Activated T-cell treated with anti-CD3 and anti-CD28 coated beads, Interleukin-2, amount 50 U/mL, for 4 hours (primary cell): ENCODE results near the gene STIM1. TPM values are rescaled to one million over a fixed set of nuclear protein-coding genes. Genes with fewer than 3 reads are reported as not detected.
"Not testable (repeated sequence)": the region's sequence is repeated elsewhere in the genome, so short reads cannot be mapped to it uniquely, and the experiment has no call there.

Experiments
- ATAC-seq, 2 donors: fragments of 200-7000 bp; cut with Tn5 transposase; one replicate each; pipeline ENCODE4 v1.10.0; 2021
- DNase-seq: peaks from one replicate; pipeline ENCODE4 v3.0.0-alpha.2; 2020
- H3K27me3 Mint-ChIP-seq: one replicate; pipeline ENCODE4 v1.8.0; 2021; ENCODE audit warnings: low read depth, mixed read lengths
- H3K36me3 Mint-ChIP-seq: one replicate; pipeline ENCODE4 v1.8.0; 2022; ENCODE audit warnings: mixed read lengths; ENCODE audit not compliant: insufficient read depth
- H3K4me1 Mint-ChIP-seq: one replicate; pipeline ENCODE4 v1.8.0; 2021; ENCODE audit warnings: low read depth, mixed read lengths
- H3K4me3 Mint-ChIP-seq: one replicate; pipeline ENCODE4 v1.8.0; 2021; ENCODE audit warnings: mild to moderate bottlenecking, moderate library complexity, mixed read lengths
- H3K9me3 Mint-ChIP-seq: one replicate; pipeline ENCODE4 v1.8.0; 2021; ENCODE audit warnings: mixed read lengths
- total RNA-seq, 3 donors: library from RNA; stranded (reverse); gene quantifications; one replicate each; pipeline ENCODE4 v1.2.1, GENCODE V29; 2021

Gene STIM1
- total RNA-seq = 10 to 100 TPM; 35.6 to 42.5 (median 37.4) TPM

DNA sequence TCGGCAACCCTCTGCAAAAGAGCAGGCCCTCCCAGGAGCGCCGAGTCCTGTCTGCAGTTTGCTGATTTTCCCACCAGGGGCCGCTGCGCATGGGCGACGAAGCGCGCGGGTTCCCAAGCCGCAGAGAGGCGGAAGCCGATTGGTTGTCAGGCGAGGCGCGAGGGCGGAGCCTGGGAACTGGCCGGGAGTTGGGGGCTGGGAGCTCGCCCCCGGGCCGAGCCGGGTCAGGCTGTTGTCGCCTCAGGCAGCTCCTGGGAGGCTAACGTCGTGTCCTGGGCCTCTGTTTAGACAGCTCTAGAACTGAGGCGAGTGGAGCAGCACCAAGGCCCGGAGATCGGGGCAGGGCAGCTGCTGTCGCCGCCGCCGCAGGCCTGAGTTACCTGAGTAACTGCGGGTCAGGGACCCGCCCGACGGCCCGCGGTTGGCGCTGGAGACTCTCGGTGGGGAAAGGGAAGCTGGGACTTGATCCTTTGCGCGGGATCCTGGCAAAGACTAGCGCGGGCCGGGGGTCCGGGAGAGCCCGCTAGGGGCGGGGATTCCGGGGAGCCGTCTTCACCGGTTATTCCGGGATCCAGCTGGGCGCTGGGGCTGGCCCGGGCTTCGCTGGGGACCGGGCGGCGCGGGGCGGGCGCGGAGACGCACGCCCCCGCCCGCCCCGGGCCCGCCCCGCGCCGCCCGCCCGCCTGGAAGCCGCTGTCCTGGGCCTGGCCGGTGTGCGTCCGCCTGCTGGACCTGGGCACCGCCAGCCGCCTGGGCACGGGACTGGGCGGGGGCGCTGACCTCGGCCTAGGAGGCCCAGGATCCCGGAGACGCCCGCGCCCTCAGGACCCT lies at the start of gene STIM1:
STIM1 (plus strand) TSS at position 688 of the 831 bp plus-strand sequence. CDS start 607 bp downstream, outside the sequence.
- no peaks in the 10 kb centered on the region for H3K27me3 Mint-ChIP-seq
- ATAC-seq (peak; percentile 81 to 82), DNase-seq (peak; percentile 98)
- H3K4me1 Mint-ChIP-seq = peaks cover 60% of the 10 kb centered on the region
- H3K36me3 Mint-ChIP-seq = no peaks in the 10 kb centered on the region
- no peaks in the 10 kb centered on the region for H3K9me3 Mint-ChIP-seq
- peak within 1 kb of the TSS; percentile 97 for H3K4me3 Mint-ChIP-seq

DNA sequence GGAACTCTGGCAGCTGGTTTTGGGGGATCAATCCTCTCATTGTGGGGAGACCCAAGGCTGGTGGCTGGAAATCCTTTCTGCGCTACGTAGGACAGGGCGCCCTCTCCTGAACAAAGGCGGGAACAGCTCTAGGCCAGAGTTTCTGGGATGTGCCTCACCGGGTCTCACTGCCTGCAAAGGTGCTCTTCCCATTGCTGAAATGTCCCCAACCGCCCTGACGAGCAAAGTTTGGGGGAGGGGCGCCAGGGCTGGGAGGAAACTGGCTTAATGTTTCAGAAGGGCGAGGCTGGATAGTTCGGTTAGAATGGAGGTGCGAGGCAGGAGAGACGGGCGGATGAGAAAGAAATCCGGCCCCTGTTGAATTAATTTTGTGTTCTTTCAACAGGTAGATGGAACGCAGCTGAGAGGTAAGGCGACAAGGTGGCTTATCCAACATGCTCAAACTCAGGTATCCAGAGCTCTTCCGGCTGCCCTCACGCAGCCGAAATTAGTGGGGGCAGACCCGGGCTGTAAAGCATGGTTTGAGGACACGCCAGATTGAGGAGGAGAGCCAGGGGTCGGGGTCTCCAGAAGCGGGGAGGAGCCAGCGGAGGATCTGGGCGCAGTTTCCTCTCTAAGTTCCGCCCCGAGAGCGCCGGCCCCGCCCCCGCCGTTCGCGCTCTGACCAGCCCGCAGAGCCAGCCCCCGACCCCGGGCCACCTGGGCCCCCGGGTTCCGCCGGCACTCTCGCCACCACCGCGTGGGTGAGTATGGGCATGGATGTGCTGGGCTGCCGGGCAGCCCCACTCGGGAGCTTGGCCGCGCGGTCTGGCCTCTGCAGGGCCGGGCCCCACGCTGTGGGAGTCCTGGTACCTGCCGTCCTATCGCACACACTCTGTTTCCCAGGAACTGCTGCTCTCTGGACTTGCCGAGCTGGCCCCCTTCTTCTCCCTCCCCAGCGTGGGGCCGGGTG lies 47.3 kb upstream of the STIM1 start, which contains the start of gene PGAP2:
PGAP2 (plus strand) TSS at position 652 of the 952 bp plus-strand sequence. CDS start 2,700 bp downstream, outside the sequence.
- H3K4me3 Mint-ChIP-seq = peak within 1 kb of the TSS; percentile 97
- H3K4me1 Mint-ChIP-seq = peaks cover 13% of the 10 kb centered on the region
- no peaks in the 10 kb centered on the region for H3K27me3 Mint-ChIP-seq
- ATAC-seq (peak; percentile 82 to 85), DNase-seq (peak; percentile 35)
- H3K36me3 Mint-ChIP-seq = no peaks in the 10 kb centered on the region
- no peaks in the 10 kb centered on the region for H3K9me3 Mint-ChIP-seq

DNA sequence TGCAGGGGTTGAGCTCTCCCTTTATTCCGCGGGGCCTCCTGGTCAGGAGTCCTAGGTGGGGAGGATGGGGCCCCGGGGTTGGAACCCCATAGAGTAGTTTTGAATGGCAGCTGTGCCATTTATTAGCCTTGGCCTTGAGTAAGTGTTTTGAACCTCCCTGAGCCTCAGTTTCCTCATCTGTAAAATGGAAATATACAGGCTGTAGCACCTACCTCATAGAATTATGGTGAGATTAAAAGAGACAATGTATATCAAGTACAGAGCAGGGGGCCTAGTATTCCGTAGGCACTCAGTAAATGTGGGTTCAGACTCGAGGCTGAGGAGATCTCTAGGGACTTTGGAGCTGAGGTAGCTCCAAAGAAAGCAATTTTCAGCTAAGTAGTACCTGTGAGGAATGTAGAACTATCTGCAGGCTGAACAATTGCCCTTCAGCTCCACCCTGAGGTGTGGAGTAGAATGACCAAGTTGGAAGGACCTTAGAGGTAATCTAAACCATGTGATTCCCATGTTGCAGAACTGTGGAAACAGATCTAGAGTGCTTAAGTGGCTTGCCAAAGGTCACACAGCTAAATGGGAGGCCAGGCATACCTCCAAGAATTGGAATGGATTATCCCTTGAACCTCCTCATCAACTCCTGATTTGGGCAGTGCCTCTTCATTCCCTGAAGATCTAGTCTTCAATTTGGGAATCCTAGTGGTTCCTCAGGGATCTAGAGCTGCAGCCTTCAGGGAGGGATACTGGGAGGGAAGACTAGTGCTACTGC lies 46.4 kb upstream of the STIM1 start:
- Mint-ChIP-seq H3K4me3 (peak overlapping the region; percentile 97), H3K36me3 (no peaks in the 10 kb centered on the region), H3K27me3 (no peaks in the 10 kb centered on the region), H3K4me1 (peaks cover 12% of the 10 kb centered on the region), H3K9me3 (no peaks in the 10 kb centered on the region)
- DNase-seq (no peak), ATAC-seq (peak; percentile 63 to 69)

DNA sequence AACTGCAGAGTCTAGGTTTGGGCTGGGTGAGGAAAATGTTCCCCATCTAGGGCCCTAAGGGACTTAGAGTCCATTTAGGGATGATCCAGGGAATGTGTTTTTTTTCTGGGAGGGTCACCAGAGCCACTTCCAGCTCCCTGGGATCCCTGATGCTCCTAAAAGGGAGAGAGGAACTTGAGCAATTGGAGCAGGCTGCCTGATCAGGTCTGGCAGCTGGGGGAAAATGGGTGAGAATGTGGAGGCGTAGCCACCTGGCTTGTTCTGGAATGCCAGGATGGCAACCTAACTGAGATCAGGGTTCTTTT lies 45.9 kb upstream of the STIM1 start:
- no peak for ATAC-seq
- Mint-ChIP-seq H3K4me1 (peaks cover 10% of the 10 kb centered on the region), H3K4me3 (no peak overlapping the region)

DNA sequence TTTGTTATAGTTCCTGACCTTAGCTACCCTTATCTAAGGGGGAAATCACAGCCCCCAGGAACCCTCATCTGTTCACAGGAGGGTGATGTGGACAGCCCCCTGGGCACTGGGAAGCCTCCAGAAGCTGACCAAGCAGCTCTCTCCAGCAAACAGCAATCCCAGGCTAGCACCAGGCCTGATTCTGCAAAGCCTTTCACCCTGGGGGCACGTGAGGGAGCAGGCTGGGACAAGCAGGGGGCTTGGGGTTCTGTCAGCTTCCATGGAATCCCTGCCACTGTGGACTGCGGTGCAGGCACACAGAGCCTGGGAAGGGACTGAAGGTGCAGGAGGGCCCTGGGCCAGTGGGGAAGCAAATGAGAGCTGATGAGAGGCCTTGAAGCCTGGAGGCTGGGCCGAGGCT lies 45.0 kb upstream of the STIM1 start:
- ATAC-seq (no peak), DNase-seq (no peak)
- no peaks in the 10 kb centered on the region for H3K36me3 Mint-ChIP-seq
- H3K27me3 Mint-ChIP-seq = no peaks in the 10 kb centered on the region
- H3K4me3 Mint-ChIP-seq = no peak overlapping the region
- H3K9me3 Mint-ChIP-seq = no peaks in the 10 kb centered on the region
- peaks cover 10% of the 10 kb centered on the region for H3K4me1 Mint-ChIP-seq

More for the DNA sequence above, 45.9 kb upstream of the STIM1 start:
- H3K9me3 Mint-ChIP-seq = no peaks in the 10 kb centered on the region
- H3K27me3 Mint-ChIP-seq = no peaks in the 10 kb centered on the region
- no peaks in the 10 kb centered on the region for H3K36me3 Mint-ChIP-seq
- no peak for DNase-seq

DNA sequence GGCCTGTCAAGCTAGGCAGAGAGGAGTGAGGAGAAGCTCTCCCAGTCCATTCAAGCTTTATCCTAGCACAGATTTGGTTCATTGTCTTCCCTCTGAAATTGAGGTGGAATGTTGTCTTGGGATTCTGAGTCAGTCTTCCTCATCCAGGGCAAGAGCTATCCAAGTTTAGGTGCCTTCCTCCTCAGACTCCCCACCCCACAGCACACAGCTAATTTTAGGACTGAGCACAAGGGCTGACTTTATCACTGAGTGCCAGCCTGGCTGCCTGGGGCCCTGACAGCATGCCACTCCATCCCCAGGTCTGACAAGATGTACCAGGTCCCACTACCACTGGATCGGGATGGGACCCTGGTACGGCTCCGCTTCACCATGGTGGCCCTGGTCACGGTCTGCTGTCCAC lies 44.5 kb upstream of the STIM1 start:
- no peak overlapping the region for H3K4me3 Mint-ChIP-seq
- DNase-seq (no peak), ATAC-seq (no peak)
- H3K36me3 Mint-ChIP-seq = no peaks in the 10 kb centered on the region
- H3K27me3 Mint-ChIP-seq = no peaks in the 10 kb centered on the region
- peaks cover 10% of the 10 kb centered on the region for H3K4me1 Mint-ChIP-seq
- H3K9me3 Mint-ChIP-seq = no peaks in the 10 kb centered on the region

DNA sequence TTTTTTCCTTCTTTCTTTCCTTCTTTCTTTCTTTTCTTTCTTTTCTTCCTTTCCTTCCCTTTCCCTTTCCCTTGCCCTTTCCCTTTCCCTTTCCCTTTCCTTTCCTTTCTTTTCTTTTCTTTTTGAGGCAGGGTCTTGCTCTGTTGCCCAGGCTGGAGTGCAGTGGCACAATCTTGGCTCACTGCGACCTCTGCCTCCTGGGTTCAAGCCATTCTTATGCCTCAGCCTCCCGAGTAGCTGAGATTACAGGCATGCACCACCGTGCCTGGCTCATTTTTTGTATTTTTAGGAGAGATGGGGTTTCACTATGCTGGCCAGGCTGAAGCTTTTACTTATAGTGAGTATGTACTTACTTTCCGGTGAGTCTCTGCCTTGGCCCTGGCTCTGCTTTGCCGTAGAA lies 40.6 kb upstream of the STIM1 start:
- not testable (repeated sequence) for ATAC-seq, H3K4me3 Mint-ChIP-seq, H3K27me3 Mint-ChIP-seq, DNase-seq, H3K36me3 Mint-ChIP-seq, H3K9me3 Mint-ChIP-seq, H3K4me1 Mint-ChIP-seq

DNA sequence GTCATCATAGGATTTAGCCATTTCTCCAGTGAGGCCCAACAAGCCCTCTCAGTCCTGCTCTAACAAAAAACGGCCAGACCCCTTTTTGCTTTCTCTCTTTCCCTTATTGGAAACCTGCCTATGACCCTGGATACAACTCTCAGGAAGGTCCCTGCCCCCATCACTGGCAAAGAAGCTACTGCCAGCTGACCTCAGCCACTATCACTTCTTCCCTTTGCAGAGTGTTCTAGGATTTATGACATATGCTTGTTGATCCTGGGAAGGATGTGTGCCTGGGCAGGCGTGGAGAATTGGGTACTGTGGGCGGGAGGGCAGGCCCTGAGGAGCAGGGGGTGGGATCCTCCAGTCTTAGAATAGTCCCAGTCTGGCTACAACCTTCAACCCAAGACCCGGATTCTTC lies 39.6 kb upstream of the STIM1 start:
- ATAC-seq (no peak), DNase-seq (no peak)
- no peaks in the 10 kb centered on the region for H3K27me3 Mint-ChIP-seq
- H3K36me3 Mint-ChIP-seq = no peaks in the 10 kb centered on the region
- H3K4me1 Mint-ChIP-seq = no peaks in the 10 kb centered on the region
- H3K9me3 Mint-ChIP-seq = no peaks in the 10 kb centered on the region
- no peak overlapping the region for H3K4me3 Mint-ChIP-seq

DNA sequence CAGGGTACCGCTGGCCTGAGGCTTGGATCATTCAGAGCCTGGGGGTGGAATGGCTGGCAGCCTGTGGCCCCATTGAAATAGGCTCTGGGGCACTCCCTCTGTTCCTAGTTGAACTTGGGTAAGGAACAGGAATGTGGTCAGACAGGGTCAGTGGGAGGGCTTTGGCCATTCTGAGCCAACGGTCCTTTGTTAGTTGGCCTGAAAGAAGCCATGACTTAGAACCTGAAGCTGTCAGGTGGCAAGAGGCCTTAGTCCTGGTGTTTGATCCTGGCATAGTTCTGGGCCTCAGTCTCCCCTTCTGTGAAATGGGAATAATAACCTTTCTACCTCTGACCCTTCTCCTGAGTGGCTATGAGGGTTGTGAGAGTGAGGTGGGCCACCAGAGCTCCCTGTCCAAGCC lies 38.8 kb upstream of the STIM1 start:
- H3K4me3 Mint-ChIP-seq = no peak overlapping the region
- H3K36me3 Mint-ChIP-seq = no peaks in the 10 kb centered on the region
- ATAC-seq (no peak), DNase-seq (no peak)
- no peaks in the 10 kb centered on the region for H3K9me3 Mint-ChIP-seq
- no peaks in the 10 kb centered on the region for H3K4me1 Mint-ChIP-seq
- H3K27me3 Mint-ChIP-seq = no peaks in the 10 kb centered on the region

DNA sequence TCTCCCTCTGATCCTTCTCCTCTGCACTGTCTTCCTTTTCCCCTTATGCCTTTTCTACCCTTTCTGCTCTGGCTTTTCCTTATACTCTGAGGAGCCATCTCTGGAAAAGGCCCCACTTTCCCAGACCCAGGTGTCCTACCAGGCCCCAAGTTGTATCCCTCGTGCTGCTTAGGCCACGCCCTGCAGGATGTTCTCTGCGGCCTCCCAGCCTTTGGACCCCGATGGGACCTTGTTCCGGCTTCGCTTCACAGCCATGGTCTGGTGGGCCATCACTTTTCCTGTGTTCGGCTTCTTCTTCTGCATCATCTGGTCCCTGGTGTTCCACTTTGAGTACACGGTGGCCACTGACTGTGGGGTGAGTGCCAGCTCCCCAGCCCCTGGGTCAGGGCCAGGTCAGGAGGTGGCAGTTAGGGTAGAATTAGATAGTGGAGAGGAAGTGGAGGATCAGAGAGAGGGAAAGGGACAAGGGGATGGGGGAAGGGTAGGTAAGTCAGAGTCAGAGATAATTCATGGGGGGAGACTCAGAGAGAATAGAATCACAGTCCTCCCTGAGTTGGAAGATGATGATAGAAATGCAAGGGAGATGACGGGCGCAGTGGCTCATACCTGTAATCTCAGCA lies 38.2 kb upstream of the STIM1 start:
- no peaks in the 10 kb centered on the region for H3K36me3 Mint-ChIP-seq
- H3K27me3 Mint-ChIP-seq = no peaks in the 10 kb centered on the region
- H3K9me3 Mint-ChIP-seq = no peaks in the 10 kb centered on the region
- no peak overlapping the region for H3K4me3 Mint-ChIP-seq
- no peak for ATAC-seq
- no peak for DNase-seq
- H3K4me1 Mint-ChIP-seq = no peaks in the 10 kb centered on the region

DNA sequence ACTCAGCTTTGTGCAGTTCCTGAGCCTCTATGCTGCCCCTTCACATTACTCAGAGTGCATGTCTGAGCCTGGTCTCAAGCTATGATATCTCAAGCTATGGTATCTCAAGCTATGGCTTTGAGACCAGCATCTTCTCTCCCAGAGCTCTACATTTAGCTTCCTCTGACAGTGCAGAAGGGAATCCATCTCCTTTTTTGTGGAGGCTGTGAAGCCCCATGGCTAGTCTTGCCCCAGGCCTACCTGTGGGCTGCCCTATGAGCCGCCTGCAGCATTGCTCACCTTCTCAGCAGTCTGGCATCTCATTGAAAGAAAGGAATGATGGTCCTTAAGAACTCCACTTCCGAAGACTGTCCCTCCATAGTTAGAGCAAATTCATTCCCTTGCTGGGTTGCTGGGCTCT lies 34.5 kb upstream of the STIM1 start:
- Mint-ChIP-seq H3K4me3 (no peak overlapping the region), H3K4me1 (peaks cover 21% of the 10 kb centered on the region), H3K9me3 (no peaks in the 10 kb centered on the region), H3K36me3 (peaks cover 7% of the 10 kb centered on the region), H3K27me3 (no peaks in the 10 kb centered on the region)
- DNase-seq (no peak), ATAC-seq (no peak)

DNA sequence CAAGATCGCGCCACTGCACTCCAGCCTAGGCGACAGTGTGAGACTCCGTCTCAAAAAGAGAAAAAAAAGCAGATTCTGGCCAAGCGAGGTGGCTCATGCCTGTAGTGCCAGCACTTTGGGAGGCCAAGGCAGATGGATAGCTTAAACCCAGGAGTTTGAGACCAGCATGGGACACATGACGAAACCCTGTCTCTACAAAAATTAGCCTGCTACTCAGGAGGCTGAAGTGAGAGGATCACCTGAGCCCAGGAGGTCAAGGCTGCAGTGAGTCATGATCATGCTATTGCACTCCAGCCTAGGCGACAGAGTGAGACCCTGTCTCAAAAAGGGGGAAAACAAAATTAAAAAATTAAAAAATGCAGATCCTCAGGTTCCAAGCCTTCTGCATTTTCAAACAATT lies 33.2 kb upstream of the STIM1 start:
- peaks cover 30% of the 10 kb centered on the region for H3K4me1 Mint-ChIP-seq
- no peak for ATAC-seq
- H3K4me3 Mint-ChIP-seq = no peak overlapping the region
- H3K36me3 Mint-ChIP-seq = peaks cover 17% of the 10 kb centered on the region
- H3K9me3 Mint-ChIP-seq = no peaks in the 10 kb centered on the region
- DNase-seq = no peak
- H3K27me3 Mint-ChIP-seq = no peaks in the 10 kb centered on the region

DNA sequence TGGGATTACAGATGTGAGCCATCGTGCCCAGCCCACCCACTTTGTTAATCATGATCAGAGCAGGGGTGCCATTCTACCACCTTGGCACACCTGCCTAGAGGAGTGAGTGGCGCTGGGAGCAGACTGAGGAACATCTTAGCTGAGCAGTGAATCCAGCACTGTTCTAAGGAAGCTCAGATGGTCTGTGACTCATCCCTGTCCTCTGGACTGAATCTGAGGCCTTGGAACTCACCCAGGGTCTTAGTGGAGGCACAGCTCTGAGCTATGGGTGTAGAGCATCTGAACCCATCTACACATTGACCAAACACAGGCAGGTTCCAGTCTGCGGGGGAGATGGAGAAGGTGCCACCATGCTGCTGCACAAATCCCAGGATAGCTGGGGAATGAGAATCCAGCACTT lies 32.2 kb upstream of the STIM1 start:
- Mint-ChIP-seq H3K36me3 (peaks cover 26% of the 10 kb centered on the region), H3K27me3 (no peaks in the 10 kb centered on the region), H3K4me3 (no peak overlapping the region), H3K4me1 (peaks cover 32% of the 10 kb centered on the region), H3K9me3 (no peaks in the 10 kb centered on the region)
- DNase-seq = no peak
- no peak for ATAC-seq
